AG09319 (cell line): ENCODE data around the gene G6PC2.
A peak's percentile ranks its signal among the peaks of the same experiment; 100 is the strongest.
"Not testable (repeated sequence)": the region's sequence is repeated elsewhere in the genome, so short reads cannot be mapped to it uniquely, and the experiment has no call there.

ENCODE experiments used
- DNase-seq: peaks from one replicate; pipeline ENCODE4 v3.0.0-alpha.2; 2010; ENCODE audit warnings: low read depth; ENCODE audit errors: extremely low read depth
- TF ChIP-seq, protein P1 (sequence below): IDR thresholded peaks from 2 replicates; pipeline ENCODE4 v1.5.1; 2011; ENCODE audit warnings: low read depth, mild to moderate bottlenecking, inconsistent platforms, low read length, moderate library complexity

The G6PC2 gene

DNA sequence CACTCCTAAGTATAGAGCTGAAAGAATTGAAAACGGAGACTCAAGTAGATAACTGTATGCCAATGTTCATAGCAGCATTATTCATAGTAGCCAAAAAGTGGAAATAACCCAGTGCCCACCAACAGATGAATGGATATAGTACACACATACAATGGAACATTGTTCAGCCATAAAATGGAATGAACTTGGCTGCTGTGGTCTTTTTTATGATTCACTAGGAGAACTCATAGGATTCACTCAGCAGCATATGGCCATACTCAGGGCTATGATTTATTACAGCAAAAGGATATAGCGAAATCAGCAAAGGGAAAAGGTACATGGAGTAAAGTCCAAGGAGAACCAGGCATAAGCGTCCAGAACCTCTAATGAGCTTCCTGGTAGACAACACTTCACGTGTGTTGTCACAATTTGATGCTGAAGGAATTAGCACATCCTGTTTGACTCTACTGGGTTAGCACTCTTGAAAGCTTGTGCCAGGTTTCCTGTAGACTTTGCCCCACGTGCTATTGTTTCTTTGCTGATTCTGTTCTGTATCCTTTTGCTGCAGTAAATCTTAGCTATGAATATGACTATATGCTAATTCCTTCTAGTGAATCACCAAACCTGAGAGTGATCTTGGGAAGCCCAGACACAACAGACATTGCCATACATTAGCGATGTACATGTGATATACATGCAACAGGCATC is 26.6 kb upstream of the G6PC2 start:
- TF ChIP-seq, protein P1, sequence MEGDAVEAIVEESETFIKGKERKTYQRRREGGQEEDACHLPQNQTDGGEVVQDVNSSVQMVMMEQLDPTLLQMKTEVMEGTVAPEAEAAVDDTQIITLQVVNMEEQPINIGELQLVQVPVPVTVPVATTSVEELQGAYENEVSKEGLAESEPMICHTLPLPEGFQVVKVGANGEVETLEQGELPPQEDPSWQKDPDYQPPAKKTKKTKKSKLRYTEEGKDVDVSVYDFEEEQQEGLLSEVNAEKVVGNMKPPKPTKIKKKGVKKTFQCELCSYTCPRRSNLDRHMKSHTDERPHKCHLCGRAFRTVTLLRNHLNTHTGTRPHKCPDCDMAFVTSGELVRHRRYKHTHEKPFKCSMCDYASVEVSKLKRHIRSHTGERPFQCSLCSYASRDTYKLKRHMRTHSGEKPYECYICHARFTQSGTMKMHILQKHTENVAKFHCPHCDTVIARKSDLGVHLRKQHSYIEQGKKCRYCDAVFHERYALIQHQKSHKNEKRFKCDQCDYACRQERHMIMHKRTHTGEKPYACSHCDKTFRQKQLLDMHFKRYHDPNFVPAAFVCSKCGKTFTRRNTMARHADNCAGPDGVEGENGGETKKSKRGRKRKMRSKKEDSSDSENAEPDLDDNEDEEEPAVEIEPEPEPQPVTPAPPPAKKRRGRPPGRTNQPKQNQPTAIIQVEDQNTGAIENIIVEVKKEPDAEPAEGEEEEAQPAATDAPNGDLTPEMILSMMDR, result no peak
- DNase-seq, result no peak

DNA sequence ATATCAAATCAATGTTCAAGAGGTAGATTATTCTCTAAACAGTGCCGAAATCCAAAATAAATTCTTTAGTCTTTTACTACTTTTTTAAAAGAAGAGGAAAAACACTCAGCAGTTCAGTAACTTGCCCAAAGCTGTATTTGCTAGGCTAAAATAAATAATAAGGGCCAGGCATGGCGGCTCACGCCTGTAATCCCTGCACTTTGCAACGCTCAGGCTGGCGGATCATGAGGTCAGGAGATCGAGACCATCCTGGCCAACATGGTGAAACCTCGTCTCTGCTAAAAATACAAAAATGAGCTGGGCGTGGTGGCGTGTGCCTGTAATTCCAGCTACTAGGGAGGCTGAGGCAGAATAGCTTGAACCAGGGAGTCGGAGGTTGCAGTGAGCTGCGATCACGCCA is 18.9 kb upstream of the G6PC2 start:
- DNase-seq, result not testable (repeated sequence)

DNA sequence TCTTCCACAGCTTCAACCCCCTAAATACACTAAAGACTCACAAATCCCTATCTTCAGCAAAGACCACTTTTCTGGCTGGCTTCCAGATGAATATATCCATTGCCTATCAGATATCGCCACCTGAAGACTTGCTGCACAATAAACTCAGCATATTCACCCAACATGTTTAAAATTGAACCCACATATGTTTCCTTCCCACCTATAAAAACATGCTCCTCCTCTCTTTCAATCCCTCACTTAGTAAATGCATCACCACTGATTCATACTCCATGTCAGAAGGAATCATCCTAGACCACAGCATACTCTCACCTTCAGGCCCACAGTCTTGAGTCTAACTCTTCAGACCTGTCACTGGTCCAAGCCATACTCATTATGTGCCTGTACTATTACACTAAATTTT is 16.1 kb upstream of the G6PC2 start:
- TF ChIP-seq, protein P1, result no peak
- DNase-seq, result no peak

DNA sequence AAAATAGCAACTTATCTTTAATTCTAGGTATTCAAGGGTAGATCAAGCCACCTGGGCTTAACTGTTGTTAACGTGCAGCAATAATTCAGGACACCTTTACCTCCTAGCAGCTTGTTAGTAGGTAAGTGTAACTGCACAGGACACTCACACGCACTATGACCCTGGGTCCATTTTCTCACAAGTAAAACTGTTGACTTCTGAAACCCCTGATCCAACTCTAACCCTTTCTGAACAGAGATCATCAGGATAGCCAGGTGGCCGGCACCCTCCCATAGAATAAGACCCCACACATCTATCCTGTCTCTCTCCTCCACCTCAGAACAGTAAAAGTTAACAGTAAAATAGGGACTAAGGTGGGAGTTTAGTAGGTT is 11.5 kb upstream of the G6PC2 start:
- TF ChIP-seq, protein P1, result no peak
- DNase-seq, result no peak

DNA sequence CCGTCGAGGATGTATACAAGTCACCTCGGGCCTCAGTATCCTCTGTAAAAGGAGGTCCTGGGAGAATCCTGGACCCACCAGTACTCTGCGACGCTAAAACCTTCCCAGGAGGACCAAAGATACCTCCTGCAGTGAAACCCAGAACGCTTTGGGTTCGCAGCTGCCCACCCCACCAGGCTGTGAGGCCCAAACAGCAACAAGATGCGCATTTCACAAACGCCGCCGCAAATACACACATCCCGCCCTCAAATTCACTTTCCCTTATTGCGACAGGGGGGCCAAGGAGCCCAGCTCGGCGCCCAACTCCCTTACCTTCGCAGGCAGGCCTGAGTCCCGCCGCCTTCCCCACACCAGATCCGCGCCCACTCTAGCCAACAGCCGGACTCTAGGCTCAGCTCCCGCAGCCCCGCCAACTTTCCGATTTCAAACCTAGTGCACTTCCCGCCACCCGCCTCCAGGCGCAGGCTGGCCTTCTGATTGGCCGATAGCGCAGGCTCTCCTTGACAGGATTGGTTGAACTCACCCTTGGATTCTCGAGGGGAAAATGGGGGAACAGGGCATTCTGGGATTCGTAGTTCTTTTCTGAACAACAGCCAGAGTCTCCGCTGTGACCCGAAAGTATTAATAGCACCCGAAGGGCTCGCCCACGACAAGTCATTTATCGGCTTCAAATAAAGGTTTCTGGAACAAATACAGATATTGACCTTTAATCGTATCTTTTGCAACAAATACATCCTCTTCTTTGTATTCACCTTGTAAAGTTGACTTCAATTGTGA is 10.9 kb upstream of the G6PC2 start, which contains the start of gene SPC25:
Gene SPC25 (minus strand): TSS at position 425 of the 777 bp plus-strand sequence. CDS start 911 bp downstream, outside the sequence.
- DNase-seq, result peak; percentile 61
- TF ChIP-seq, protein P1, result no peak

DNA sequence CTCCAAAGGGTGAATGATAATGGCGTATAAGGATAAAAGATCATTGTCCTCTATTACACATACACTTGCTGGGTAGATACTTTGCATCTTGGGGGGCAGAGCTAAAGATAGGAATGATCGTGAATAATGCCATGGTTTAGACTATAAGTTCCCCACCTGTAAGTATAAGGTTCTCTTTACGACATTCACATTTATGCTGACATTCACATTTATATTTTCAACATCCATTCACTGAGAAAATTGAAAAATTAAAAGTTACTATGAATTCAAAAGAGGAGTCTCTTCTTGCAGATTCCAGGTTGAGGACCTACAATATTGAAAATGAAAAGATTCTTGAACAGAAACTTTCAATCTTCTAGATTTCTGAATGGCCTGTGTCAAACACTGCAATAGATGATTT is 8.8 kb upstream of the G6PC2 start:
- TF ChIP-seq, protein P1, result no peak
- no peak for DNase-seq

DNA sequence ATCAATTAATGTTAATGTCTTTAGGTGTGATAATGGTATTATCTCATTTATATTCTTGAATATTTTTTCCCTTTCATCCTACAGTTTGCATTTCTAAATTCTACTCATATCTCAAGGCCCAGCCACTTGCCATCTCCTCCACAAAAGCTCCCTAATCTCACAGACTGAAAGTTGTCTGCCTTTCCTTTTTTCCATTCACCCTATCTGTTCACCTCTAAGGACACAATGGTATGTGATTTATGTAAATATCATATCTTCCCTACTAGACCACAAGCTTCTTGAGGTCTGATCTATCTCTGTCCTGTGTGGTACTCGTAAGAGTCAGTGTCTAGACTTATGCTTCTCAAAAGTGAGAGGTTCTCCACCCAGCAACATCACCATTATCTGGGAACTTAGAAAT is 7.0 kb upstream of the G6PC2 start:
- DNase-seq, result no peak
- TF ChIP-seq, protein P1, result no peak
